Sigmoid colon (tissue), 7 donors: Measurements from ENCODE around the gene MINPP1. TPM values are rescaled to one million over a fixed set of nuclear protein-coding genes. Genes with fewer than 3 reads are reported as not detected.
A peak's percentile ranks its signal among the peaks of the same experiment; 100 is the strongest.
"Not testable (repeated sequence)": the region's sequence is repeated elsewhere in the genome, so short reads cannot be mapped to it uniquely, and the experiment has no call there.

Experiments used
- DNase-seq: peaks from one replicate; pipeline ENCODE4 v3.0.0-alpha.2; 2019
- H3K27ac ChIP-seq, 4 donors: fragments of 200-600 bp; sonication (generic); one replicate each; pipeline ENCODE4 v1.5.1; 2016 to 2019; ENCODE audit warnings: mild to moderate bottlenecking in 1 of 4
- H3K27me3 ChIP-seq, 3 donors: fragments of 200-600 bp; sonication (generic); one replicate each; pipeline ENCODE4 v1.5.1; 2019; ENCODE audit warnings: mild to moderate bottlenecking in 1 of 3
- H3K36me3 ChIP-seq, 4 donors: fragments of 200-600 bp; sonication (generic); one replicate each; pipeline ENCODE4 v1.5.1; 2016 to 2019
- H3K4me1 ChIP-seq, 4 donors: fragments of 200-600 bp; sonication (generic); one replicate each; pipeline ENCODE4 v1.5.1; 2017 to 2019
- H3K4me3 ChIP-seq, 4 donors: fragments of 200-600 bp; sonication (generic); one replicate each; pipeline ENCODE4 v1.5.1; 2017 to 2019; ENCODE audit warnings: mild to moderate bottlenecking in 2 of 4, moderate library complexity in 1 of 4
- H3K9me3 ChIP-seq, 4 donors: fragments of 200-600 bp in 3 of 4; sonication (generic) in 3 of 4; one replicate each; pipeline versions ENCODE4 v1.5.1 to v1.6.1; 2013 to 2019
- CTCF ChIP-seq, 4 experiments: fragments of 450-650 bp in 3 of 4; fragments of 200-600 bp in 1 of 4; IDR thresholded peaks; one replicate each; pipeline ENCODE4 v1.5.1; 2016 to 2019; ENCODE audit warnings: antibody characterized with exemption in 4 of 4, mild to moderate bottlenecking in 3 of 4, moderate library complexity in 2 of 4
- EP300 ChIP-seq, 4 donors: sonication (generic); formaldehyde crosslinking; IDR thresholded peaks; one replicate each; pipeline ENCODE4 v1.6.1; 2017; ENCODE audit warnings: antibody characterized with exemption in 4 of 4
- POLR2A ChIP-seq, 2 donors: fragments of 450-650 bp; IDR thresholded peaks; one replicate each; pipeline ENCODE4 v1.6.1; 2016; ENCODE audit warnings: antibody characterized with exemption in 2 of 2, mild to moderate bottlenecking in 2 of 2, moderate library complexity in 2 of 2
- POLR2AphosphoS5 ChIP-seq, 4 donors: sonication (generic); formaldehyde crosslinking; IDR thresholded peaks; one replicate each; pipeline ENCODE4 v1.6.1; 2017; ENCODE audit warnings: antibody characterized with exemption in 4 of 4
- WGBS, 2 donors: extraction: QIAGEN DNeasy Blood & Tissue Kit; methylation state at CpG; one replicate each; pipeline ENCODE4 v1.1.7; 2013; 5-methylcytosine and 5-hydroxymethylcytosine counted together
- intact Hi-C: fragments of 100-400 bp; cut with DNase I; formaldehyde crosslinking; loops from one replicate; pipeline ENCODE4 v1.15.1; 2023
- polyA plus RNA-seq, 3 donors: library from polyadenylated mRNA; stranded (reverse); fragments of 200-250 nt; gene quantifications; one replicate each; pipeline ENCODE4 v1.2.3, GENCODE V29; 2013
- total RNA-seq, 4 donors: library from RNA; depleted of rRNA; stranded (reverse); fragments of >200 nt; gene quantifications; one replicate each; pipeline ENCODE4 v1.1.0, GENCODE V29; 2016
- donor health status: healthy with polysubstance abuse.
- donor health status: Bipolar disorder and iron deficiency.
- donor health status: healthy.

Gene MINPP1
- total and polyA plus RNA-seq, 7 donors, result 4.2 to 20.9 (median 11.4) TPM

- Histone ChIP-seq H3K9me3 (no peaks in the 10 kb centered on the region), H3K27me3 (no peaks in the 10 kb centered on the region), H3K4me3 (no peak overlapping the region), H3K27ac (no peak overlapping the region), H3K4me1 (no peaks in the 10 kb centered on the region), H3K36me3 (no peaks in the 10 kb centered on the region)
- TF ChIP-seq POLR2A (IDR thresholded peaks at IDR 0.05) (no peak), CTCF (IDR thresholded peaks at IDR 0.05) (no peak), EP300 (IDR thresholded peaks at IDR 0.05) (no peak), POLR2AphosphoS5 (IDR thresholded peaks at IDR 0.05) (no peak)
- 38 to 72% methylated on average over 5 of the region's 5 CpGs for WGBS, 2 donors
- intact Hi-C loops, result no loop called here
- no peak for DNase-seq
Observed at GRCh38 chr10:87585565-87586514, 81.1 kb downstream of the MINPP1 start.

DNA sequence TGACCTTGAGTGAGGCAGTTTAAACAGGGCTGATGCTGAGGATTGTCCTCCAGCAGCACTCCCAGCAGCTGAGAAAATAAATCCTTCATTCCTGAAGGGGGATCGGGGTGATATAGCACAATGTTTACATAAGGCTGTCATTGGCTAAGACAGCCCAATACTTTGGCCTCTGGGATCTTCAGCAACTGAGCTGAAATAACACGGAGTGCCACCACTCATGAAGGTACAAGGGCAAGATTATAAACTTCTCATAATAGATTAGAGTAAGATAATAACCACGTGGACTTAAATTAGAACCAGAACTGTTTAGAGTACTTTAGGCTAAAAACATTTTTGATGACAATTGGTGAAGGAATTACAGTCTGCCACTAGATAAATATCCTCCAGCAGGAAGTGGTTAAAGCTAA lies 85.0 kb downstream of the MINPP1 start:
- no peak for DNase-seq
- Histone ChIP-seq H3K27me3 (no peaks in the 10 kb centered on the region), H3K9me3 (no peaks in the 10 kb centered on the region), H3K4me3 (no peak overlapping the region), H3K27ac (no peak overlapping the region), H3K36me3 (no peaks in the 10 kb centered on the region), H3K4me1 (no peaks in the 10 kb centered on the region)
- WGBS, 2 donors, result 16 to 55% methylated on average over 3 of the region's 3 CpGs
- TF ChIP-seq POLR2AphosphoS5 (IDR thresholded peaks at IDR 0.05), result no peak
- TF ChIP-seq CTCF (IDR thresholded peaks at IDR 0.05), result no peak
- intact Hi-C loops, result no loop called here

GRCh38 chr10:87590705-87591588 lies 86.3 kb downstream of the MINPP1 start:
- 89 to 97% methylated on average over 2 of the region's 2 CpGs for WGBS, 2 donors

GRCh38 chr10:87591589-87591886 lies 86.8 kb downstream of the MINPP1 start:
- intact Hi-C loops, result no loop called here
- H3K4me1 ChIP-seq, result no peaks in the 10 kb centered on the region
- no peak overlapping the region for H3K27ac ChIP-seq
- H3K9me3 ChIP-seq, result no peaks in the 10 kb centered on the region
- no peak for DNase-seq
- no peak for TF ChIP-seq CTCF (IDR thresholded peaks at IDR 0.05)
- no peak for TF ChIP-seq EP300 (IDR thresholded peaks at IDR 0.05)
- H3K4me3 ChIP-seq, result no peak overlapping the region
- no peaks in the 10 kb centered on the region for H3K27me3 ChIP-seq
- no peaks in the 10 kb centered on the region for H3K36me3 ChIP-seq

More at GRCh38 chr10:87590705-87591588, 86.3 kb downstream of the MINPP1 start:
- TF ChIP-seq EP300 (IDR thresholded peaks at IDR 0.05) (no peak), POLR2AphosphoS5 (IDR thresholded peaks at IDR 0.05) (no peak), POLR2A (IDR thresholded peaks at IDR 0.05) (no peak), CTCF (IDR thresholded peaks at IDR 0.05) (no peak)
- intact Hi-C loops, result no loop called here
- no peak for DNase-seq
- H3K36me3 ChIP-seq, result no peaks in the 10 kb centered on the region
- no peaks in the 10 kb centered on the region for H3K27me3 ChIP-seq
- H3K4me3 ChIP-seq, result no peak overlapping the region
- no peaks in the 10 kb centered on the region for H3K4me1 ChIP-seq
- no peak overlapping the region for H3K27ac ChIP-seq
- no peaks in the 10 kb centered on the region for H3K9me3 ChIP-seq

- WGBS, 2 donors, result 88 to 93% methylated on average over 4 of the region's 4 CpGs
- intact Hi-C loops, H3K4me1 ChIP-seq, H3K36me3 ChIP-seq, H3K4me3 ChIP-seq, H3K27me3 ChIP-seq, DNase-seq, H3K9me3 ChIP-seq: not testable (repeated sequence)
- H3K27ac ChIP-seq, result peak overlapping the region in 1 of 4 donors; percentile 32
Observed at GRCh38 chr10:87592920-87593319, 88.2 kb downstream of the MINPP1 start.
